Suppressor macrophage (primary cell): ENCODE data around the gene LYAR.
A peak's percentile ranks its signal among the peaks of the same experiment; 100 is the strongest.

ENCODE experiments used
- DNase-seq, 4 experiments: peaks; one replicate each; pipeline ENCODE4 v3.0.0-alpha.2; 2020 to 2022

The LYAR gene

DNA sequence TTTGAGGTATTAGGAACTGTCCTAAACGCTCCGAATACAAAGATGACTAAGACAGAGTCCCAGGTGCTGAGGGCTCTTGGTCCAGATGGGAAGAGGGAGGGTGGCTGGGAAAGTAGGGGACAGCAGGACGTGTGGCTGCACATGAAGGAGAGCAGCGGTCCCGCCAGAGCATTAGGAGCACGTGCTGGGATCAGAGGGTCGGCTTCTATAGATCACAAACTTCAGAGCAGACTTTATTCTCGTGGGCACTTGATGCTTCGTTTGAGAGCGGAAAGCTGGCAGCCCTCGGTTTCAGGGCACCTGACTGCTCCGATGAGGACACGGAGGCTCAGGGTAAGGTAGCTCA is 26.2 kb upstream of the LYAR start:
- DNase-seq, result no peak

DNA sequence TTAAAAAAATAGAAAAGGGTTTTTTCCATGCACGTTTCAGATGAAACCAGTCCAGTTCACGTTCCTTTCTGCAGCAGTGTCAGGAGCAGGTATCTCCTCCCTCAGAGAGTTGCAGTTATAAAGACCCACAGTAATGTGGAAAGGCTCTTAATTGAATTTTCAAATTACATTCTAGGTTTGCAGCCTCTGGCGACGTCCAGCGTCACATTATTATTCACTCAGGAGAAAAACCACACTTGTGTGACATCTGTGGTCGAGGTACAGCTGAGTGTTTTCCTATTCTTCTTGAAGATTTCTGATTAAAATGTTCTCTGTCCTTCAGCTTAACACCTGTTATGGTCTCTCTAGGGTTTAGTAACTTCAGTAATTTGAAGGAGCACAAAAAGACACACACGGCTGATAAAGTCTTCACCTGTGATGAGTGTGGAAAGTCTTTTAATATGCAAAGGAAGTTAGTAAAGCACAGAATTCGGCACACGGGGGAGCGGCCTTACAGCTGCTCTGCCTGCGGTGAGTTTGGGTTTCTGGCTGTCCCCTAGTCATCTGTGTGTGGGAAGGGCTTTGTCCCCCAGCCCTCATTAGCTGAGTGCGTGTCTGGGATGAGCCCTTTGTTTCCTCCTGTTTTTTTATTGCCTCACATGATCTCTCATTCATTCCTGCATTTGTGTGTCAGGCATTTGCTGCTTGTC is 25.7 kb upstream of the LYAR start:
- DNase-seq, result no peak

DNA sequence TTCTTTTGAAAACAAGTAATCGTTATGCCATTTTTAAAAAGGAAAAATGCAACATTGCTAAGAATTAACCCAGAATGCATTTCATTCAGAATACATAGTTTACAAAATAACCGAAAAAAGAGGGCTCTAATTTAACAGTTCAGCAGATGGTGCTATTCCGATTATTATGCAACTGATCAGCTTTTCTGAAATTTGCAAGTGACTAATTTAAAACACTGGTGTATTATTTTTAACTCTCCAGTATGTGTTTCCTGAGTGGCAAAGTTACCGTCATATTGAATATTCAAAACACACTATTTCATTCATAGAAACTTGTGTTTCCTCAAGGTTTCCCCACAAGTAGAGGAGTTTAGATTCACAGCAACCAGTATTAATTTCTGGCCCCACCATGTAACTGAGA is 21.2 kb upstream of the LYAR start:
- no peak for DNase-seq

DNA sequence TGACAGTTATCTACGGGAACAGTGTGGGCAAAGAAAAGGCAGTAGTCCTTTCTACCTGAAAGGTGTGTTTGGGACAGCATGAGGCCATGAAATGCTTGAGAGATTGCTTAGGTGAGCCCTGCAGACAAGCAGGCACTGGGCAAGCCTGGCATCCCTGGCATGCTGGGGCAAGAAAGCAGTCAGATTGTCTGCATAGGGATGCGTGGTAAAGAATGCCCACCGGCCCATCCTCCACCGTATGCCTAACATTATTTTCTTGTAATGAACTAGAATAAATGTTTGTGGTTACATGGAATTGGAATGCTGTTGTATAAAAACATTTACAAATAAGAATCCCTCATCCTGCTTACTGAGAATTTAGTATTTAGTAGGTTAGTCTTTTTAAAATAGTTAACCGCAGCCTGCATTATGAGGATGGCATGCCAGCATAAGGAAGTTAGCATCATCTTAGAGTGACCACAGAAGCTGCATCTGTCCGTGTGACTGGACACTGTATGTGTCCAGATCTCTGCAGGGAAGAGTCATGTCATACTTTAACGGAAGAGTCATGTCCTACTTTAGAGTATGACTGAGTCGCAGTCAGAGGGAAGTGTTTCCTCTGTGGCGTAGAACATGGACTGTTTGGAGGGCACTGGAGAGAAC is 19.0 kb upstream of the LYAR start:
- no peak for DNase-seq

DNA sequence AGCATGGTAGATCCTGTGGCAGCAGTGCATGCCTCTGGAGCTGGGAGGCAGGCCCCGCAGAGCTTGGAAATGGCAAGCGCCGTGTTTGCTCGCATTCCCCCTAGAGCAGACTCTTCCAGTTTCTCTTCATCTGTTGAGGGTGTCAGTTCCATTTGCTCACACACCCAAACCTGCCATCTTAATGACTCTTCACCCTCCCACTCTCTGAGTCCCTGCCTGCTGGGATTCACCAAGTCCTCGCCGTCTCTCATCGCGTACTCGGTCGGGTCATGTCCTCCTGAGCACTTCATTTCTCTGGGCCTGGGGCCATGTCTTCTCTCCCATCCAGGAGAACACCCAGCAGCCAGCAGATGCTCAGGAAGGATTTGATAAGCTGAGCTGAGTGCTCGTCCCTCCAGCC is 17.0 kb upstream of the LYAR start:
- no peak for DNase-seq

DNA sequence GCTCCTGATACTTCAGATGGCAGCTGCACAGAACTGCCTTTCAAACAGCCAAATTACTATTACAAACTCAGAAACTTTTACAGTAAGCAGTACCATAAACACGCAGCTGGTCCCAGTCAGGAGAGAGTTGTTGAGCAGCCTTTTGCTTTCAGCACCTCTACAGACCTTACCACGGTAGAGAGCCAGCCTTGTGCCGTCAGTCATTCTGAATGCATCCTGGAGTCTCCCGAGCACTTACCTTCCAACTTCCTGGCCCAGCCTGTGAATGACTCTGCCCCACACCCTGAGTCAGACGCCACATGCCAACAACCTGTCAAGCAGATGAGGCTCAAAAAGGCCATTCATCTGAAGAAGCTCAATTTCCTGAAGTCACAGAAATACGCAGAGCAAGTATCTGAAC is 12.5 kb upstream of the LYAR start:
- no peak for DNase-seq

DNA sequence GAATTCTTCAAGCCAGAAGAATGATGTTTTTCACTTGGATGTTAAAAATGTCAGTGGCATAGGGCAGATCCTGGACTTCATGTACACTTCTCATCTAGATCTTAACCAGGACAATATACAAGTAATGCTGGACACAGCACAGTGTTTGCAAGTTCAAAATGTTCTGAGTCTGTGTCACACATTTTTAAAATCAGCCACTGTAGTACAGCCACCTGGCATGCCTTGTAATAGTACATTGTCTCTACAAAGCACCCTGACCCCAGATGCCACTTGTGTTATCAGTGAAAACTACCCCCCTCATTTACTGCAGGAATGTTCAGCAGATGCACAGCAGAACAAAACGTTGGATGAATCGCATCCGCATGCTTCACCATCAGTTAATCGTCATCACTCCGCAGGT is 12.0 kb upstream of the LYAR start:
- no peak for DNase-seq

DNA sequence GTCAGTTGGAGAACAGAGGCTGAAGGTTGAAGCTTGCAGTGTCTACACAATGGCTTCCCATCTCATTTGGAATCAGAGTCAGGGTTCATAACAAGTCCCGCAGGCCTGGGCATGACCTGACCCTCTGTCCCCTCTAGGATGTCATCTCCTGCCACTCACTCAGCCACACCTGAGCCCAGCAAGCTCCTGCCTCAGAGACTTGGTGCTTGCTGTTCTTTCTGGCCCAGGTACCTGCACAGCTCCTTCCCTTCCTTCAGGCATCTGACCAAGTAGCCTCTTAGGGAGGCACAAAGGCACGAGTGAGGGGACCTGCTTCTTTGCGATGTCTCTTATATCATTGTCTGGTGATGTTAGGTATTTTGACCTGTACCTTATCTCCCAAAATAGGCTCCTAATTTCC is 9.1 kb upstream of the LYAR start:
- no peak for DNase-seq

DNA sequence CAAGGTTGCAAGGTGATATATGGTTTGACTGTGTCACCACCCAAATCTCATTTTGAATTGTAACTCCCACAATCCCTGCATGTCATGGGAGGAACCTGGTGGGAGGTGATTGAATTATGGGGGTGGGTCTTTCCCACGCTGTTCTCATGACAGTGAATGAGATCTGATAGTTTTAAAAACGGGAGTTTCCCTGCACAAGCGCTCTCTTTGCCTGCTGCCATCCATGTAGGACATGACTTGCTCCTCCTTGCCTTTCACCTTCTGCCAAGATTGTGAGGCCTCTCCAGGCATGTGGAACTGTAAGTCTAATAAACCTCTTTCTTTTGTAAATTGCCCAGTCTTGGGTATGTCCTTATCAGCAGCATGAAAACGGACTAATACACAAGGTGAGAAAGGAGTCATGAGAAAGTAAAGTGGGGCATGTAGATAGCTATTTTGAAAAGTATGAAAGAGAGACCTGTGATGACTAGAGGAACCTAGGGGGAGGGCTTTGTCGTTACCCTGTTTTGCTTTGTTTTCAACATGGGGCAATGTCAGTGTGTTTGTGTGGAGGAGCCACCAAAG is 6.4 kb upstream of the LYAR start:
- DNase-seq, result no peak

DNA sequence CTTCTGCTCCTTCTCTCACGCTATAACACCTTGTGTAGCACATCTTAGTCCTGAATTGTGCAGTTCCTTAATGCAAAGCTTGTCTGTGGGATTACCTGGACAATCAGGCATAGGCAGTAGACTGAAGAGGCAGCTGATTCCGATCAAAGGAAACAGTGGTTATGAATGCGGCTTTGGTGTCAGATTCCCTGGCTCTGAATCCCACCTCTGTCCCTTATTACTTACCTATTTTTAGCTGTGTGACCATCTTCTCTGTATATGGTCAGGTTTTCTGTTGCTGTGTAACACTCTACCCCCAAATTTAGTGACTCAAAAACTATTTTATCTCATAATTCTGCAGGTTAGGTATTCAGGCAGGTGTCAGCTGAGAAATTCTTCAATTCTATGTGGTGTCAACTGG is 3.3 kb upstream of the LYAR start:
- no peak for DNase-seq

DNA sequence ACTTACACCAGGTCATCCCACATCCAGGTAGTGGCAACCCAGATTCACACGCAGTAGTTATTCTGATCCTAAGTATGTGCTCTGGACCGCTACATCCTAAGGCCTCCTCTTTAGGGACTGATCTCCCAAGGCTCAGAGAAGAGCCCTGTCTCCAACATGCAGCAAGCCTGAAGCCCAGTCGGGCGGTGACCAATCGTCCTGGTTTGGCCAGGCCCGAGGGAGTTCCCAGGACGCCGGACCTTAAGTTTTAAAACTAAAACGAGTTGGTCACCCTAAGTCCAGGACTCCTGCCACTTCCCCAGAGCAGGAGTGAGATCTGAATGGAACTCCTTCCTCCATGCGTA is 385 bp downstream of the LYAR start:
- DNase-seq, result no peak

DNA sequence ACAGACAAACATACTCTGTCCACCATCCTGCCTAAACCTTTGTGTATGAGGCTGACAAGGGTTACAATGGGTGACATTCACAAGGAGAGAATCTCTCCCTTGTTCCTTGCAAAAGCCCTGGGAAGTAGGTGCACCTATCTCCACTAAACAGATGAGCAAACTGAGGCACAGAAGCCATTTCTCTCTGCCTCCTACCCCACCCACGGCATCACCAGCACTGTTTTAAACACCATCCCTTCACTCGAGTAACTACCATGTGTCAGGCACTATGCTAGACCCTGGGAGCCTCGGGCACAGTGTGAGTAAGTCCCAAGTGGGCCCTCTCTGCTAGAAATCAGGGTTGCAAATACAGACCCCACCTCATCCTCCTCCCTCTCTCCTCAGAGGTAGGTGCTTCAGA is 899 bp downstream of the LYAR start:
- no peak for DNase-seq

DNA sequence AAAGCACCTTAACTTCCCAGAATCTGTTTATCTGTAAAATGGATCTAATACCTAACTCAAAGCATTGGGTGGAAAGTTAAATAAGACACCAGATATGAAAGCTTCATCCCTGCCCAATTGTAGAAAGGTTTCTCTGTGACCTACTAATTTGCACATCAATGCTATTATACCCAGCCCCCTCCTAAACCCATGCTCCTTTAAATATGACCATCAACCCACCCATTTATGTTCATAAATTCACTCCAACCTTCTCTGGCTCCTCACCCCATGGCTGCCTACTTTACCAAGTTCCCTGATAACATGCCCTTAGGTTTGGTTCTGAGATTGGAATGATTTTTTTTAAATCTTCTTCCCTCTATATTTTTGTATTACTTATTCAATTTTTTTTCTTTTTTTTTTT is 1.9 kb downstream of the LYAR start:
- no peak for DNase-seq

DNA sequence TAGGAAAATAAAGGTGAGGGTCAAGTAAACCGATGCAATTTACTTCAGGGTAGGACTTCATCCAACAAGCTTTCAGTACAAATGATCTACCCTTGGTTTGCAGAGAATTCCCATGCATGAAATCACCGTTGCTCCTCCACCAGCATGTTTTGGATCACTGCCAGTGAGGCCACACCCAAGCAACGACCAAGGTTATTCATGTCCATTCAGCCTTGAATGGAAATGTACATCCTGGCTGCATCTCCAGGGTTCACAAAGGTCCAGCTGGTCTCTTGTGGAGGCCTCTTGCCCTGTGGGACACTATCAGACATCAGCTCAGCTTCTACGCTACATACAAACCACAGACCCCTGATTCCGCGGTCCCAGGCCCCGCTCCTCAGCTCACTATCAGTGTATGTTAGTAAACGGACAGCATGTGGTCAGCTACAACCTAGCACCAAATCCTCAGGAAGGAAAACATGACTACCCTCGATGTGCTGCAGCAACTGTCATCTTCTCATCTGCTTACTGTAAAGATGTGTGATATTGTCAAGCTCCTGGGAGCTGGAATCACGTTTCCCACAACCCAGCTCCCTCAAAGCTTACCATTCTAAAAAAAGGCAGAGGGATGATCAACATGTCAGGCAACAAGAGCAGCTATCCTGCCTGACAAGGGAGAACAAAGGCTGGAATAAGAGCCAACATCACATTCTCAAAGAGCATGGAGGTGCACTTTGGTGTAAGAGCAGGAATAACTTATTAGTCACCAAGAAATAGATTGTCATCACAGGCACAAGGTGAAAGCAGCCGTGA is 4.9 kb downstream of the LYAR start:
- DNase-seq, result no peak

DNA sequence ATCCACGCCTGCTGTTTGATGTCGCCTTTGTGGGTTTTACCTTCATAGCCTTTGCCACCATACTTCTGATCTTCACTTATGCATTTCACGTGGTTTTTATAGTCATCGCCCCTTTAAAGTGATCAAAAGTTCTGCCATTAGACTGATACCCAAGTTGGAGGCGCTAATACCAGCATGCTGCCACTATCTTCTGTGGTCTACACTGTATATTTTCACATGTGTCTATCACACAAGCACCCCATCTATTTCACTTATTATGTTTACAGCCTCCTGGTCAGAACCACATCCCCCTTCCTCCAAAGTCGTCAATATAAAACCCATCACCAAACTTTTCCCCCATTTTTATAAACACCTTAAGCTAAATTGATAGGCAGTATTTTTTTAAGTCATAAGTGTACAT is 8.2 kb downstream of the LYAR start:
- no peak for DNase-seq

DNA sequence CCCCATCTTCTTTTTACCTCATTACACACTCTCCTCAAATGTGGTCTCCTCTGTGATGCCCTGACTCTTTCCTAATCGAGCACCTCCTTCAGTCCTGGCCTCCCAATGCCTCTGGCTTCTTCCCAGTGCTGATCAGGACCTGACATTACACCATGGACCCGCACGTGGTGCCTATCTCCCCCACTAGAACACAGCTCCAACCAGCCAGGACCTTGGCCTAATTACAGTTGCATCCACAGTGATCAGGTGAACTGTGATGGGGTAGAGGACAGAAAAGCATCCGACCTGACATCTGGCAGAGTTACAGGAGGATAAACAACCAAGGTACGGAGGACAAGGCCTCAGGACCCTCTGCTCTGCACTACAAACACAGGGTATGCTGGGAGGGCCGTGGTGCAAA is 12.4 kb downstream of the LYAR start:
- no peak for DNase-seq

DNA sequence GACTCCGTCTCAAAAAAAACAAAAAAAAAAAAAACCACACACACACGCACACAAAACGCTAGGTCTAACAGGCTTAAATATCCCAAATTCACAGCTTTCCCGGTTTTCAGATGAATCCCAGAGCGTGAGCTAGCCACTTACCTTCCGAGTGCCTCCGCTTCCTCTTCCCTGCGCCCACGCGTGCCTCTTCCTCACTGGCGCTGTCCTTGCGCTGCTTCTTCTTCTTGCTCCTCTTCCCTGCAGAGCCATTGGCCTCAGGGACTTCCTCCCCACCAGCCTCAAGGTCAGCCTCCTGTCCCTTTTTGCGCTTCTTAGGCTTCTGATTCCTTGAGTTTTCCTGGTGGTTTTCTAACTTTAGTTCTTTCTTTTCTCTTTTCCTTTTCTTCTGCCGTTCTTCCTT is 15.7 kb downstream of the LYAR start:
- DNase-seq, result no peak

DNA sequence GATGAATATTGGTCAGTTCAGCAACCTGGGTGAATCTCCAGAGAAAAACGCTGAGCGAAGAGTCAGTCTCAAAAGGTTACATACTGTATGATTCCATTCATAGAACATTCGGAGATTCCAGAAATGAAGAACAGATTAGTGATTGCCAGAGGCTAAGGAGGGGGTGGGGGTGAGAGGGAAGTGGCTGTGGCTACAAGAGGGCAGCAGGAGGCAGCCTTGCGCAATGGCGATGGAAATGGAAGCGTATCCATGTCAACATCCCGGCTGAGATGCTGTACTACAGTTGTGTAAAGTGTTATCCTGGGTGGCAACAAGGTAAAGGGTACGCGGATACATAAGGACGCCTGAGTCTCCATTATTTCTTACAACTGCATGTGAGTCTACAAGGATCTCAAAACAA is 18.0 kb downstream of the LYAR start:
- peak; percentile 26 to 65 (median 44) for DNase-seq

DNA sequence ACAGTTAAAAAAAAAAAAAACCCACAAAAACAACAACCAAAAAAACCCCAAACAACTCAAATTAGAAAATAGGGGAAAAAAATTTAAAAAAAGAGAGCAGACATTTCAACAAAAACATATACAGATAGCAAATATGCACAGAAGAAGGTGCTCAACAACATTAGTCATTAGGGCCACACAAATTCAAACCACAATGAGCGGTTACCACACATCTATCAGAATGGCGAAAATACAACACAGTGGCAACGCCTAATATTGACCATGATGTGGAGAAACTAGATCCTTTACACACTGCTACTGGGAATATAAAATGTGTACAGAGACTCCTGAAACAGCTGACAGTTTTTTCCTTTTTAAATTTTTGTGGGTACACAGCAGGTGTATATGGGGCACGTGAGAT is 19.4 kb downstream of the LYAR start:
- peak; percentile 12 to 47 (median 22) for DNase-seq

DNA sequence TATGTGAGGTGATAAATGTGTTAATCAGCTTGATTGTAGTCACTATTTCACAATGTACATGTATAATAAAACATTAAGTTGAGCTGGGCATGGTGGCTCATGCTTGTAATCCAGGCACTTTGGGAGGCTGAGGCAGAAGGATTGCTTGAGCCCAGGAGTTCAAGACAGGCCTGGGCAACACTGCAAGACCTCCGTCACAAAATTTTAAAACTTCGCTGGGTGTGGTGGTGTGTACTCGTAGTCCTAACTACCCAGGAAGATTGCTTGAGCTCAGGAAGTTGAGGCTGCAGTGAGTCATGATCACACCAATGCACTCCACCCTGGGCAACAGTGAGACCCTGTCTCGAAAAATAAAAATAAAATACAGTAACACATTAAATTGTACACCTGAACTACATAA is 20.1 kb downstream of the LYAR start:
- DNase-seq, result peak; percentile 48 to 76 (median 69)

DNA sequence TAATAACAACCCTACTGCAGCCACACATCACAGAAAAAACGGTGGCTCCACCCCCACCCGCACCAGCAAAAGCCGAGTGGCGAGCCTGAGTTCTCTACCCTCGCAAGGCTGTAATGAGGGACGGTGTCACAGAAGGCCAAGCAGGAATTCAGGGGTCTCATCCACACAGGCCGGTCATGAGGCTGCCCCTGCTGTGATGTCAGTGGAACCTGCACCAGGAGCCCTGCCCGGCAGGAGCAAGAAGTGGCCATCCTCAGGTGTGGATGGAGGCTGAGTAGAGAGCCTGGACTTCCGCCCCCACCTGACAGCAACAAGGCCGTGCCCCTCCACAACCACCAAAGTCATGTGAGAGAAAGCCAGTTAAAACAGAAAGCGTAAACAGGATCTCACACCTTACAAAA is 20.6 kb downstream of the LYAR start:
- DNase-seq, result no peak

DNA sequence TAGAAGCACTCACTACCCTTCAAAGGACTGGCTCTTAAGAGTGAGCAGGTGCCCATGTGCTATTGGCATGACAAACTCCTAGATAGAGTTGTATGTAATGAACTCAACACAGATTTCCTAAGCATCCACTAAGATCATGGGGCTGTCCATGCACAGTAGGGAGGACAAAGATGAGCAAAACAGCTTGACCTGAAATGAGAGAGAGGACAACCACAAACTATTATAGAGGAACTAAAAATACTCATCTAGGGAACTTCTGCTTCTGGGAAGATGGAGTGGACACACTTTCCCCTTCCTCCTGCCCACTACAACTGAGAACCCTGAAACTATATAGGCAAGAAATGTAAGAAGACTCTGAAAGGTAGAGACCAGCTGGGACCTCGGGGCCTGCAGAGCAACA is 21.2 kb downstream of the LYAR start:
- peak; percentile 63 to 88 (median 74) for DNase-seq

DNA sequence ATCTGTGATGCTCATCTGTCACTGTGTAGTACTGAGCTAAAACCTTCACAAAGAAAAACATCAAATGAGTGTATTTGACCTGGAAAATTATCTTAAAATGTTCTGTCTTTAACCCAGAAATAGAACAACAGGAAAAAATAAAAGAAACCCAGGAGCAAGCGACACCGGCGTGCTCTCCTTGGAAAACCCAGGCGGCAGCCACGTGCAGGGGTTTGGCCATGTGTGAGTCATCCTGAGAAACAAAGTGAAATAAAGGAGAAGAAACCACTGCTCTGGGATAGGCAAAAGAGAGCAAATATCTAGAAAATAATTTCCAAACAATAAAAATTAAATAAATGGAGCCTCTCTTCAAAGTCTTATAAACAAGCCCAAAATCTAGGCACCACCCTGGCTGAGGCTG is 22.0 kb downstream of the LYAR start:
- DNase-seq, result peak; percentile 19 to 59 (median 45)

DNA sequence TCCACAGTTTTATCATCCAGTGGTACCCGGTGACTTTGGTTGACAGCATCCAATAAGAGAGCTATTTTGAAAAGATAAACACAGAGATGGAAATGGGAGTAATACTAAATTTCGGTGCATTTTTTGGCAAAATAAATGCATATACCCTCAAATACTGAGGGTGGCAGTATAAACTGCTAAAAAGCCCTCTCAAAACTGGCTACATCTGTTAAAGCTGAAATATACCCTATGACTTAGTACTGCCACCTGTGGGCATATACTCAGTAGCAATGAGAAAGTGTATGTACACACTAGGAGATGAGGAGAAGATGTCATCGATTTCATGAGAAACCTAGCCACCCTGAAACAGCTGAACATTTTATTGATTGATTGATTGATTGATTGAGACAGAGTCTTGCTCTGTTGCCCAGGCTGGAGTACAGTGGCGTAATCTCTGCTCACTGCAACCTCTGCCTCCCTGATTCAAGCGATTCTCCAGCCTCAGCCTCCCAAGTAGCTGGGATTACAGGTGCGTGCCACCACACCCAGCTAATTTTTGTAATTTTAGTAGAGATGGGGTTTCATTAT is 29.7 kb downstream of the LYAR start:
- DNase-seq, result peak; percentile 19 to 75 (median 52)
